C4-2B (cell line): Measurements from ENCODE around the gene ACMSD.

Experiments used
- H3K27ac ChIP-seq: fragments of 450-650 bp; 2 replicates; pipeline ENCODE4 v1.5.1; 2017
- ZFX ChIP-seq: fragments of 450-650 bp; IDR thresholded peaks from 2 replicates; pipeline ENCODE4 v1.6.1; 2017
- TF ChIP-seq, protein P1 (sequence below): fragments of 450-650 bp; conservative IDR thresholded peaks from 2 replicates; pipeline ENCODE4 v1.5.1; 2017; ENCODE audit warnings: mild to moderate bottlenecking

Gene ACMSD

DNA sequence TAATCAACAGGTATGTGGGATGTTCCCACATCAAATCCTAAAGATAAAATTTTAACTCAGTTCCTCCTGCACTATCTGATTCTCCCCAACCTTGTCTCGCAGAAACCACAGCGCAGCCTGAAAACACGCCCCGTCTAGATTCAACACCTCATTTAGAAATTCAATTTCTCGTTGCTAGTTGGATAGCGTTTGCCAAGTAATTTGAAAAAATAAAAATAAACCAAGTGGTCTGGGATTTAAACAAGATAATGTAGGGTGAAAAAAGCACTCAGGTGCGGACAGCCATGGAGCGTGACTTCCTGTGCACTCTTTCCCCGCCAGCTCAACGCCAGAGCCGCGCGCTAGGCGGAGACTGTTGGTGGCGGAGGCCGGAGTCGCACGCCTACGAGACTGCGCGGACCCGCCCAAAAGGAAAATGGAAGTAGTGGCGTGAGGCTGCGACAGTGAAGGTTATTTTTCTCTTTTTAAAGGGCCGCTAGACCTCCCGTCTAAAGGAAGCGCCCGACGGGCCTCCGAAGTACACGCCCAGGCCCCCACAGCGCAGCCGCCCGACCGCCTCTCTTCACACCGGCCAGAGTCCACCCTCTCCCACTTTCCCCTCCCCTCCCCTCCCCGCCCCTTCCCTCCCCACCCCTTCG, 79.6 kb downstream of the ACMSD start:
- no peak for TF ChIP-seq ZFX
- TF ChIP-seq, protein P1, sequence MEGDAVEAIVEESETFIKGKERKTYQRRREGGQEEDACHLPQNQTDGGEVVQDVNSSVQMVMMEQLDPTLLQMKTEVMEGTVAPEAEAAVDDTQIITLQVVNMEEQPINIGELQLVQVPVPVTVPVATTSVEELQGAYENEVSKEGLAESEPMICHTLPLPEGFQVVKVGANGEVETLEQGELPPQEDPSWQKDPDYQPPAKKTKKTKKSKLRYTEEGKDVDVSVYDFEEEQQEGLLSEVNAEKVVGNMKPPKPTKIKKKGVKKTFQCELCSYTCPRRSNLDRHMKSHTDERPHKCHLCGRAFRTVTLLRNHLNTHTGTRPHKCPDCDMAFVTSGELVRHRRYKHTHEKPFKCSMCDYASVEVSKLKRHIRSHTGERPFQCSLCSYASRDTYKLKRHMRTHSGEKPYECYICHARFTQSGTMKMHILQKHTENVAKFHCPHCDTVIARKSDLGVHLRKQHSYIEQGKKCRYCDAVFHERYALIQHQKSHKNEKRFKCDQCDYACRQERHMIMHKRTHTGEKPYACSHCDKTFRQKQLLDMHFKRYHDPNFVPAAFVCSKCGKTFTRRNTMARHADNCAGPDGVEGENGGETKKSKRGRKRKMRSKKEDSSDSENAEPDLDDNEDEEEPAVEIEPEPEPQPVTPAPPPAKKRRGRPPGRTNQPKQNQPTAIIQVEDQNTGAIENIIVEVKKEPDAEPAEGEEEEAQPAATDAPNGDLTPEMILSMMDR: no peak; the same call in 1 of the 2 replicates

DNA sequence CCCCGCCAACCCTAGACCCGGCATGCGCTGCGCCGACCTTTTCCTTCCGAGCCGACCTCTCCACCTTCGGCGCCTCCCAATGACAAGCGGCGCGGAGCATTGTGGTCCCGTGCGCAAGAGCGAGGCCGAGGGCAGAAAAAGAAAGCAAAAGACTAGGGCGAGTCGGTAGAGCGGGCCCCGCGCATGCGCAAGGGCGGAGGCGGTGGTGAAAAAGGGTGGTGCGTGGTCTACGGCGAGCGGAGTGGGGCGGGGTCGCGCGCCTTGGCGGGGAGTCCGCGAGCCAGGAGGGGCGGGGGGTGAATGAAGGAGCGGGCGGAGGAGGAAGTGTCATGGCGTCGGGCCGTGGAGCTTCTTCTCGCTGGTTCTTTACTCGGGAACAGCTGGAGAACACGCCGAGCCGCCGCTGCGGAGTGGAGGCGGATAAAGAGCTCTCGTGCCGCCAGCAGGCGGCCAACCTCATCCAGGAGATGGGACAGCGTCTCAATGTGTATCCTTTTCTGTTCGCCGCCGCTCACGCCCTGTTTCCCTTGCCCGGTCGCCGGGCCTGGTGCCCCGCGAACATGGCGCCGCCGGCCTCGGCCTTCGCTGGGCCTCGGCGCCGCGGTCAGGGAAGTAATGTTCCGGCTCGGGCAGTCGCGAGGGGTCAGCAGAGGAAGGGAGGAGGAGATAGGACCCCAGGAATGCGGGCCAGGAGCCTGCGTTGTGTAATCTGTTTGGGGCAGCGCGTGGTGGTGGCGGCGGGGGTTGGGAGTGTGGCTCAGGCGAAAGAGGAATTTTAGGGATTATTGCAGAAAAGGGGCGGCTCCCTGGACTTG, 80.3 kb downstream of the ACMSD start, which contains the start of gene CCNT2:
CCNT2 (plus strand) TSS at position 297 of the 815 bp plus-strand sequence; CDS start at position 330, 33 bp downstream.
- peak within 1 kb of the TSS; percentile 96 for H3K27ac ChIP-seq
- TF ChIP-seq, protein P1: no peak
- peak; percentile 93 for TF ChIP-seq ZFX

More for the DNA sequence above, 79.6 kb downstream of the ACMSD start:
- H3K27ac ChIP-seq: peak overlapping the region; percentile 96

DNA sequence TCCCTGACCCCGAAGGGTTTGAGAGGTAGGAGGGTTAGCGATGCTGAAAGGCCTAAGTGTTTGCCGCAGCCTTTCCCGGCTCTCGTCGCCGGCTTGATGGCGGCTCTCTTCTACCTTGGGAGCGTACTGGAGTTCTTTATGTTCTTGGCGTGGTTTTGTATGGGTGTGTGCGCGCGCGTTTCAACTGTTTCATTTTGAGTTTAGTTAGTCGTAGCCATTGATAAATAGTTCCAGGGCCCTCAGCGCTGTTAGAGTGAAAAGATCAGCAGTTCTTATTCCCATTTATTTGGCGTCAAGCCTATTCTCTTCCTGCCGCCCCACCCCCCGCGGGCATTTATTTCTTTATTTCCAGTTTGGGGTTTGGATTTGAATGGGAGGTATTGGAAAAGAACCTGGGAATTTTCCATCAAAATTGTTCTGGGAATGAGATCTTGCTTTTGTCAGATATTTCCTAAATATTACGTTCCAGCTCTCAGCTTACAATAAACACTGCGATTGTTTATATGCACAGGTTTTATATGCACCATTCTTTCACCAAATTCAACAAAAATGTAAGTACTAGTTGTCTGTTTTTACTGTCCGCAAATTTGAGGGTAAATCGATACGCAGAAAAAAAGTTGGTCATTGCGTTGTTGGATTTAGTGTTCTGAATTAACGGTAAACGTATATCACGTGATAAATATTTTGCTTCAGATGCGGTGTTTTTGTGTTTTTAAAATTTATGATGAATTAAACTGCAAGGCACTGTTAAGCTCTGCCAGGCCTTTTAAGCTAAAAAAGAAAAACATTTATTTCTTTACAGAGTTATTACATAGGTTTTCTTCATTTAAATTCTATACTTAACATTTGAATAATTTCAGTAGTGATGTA, 81.2 kb downstream of the ACMSD start:
- peak overlapping the region; percentile 96 for H3K27ac ChIP-seq
- no peak; the same call in 1 of the 2 replicates for TF ChIP-seq ZFX

DNA sequence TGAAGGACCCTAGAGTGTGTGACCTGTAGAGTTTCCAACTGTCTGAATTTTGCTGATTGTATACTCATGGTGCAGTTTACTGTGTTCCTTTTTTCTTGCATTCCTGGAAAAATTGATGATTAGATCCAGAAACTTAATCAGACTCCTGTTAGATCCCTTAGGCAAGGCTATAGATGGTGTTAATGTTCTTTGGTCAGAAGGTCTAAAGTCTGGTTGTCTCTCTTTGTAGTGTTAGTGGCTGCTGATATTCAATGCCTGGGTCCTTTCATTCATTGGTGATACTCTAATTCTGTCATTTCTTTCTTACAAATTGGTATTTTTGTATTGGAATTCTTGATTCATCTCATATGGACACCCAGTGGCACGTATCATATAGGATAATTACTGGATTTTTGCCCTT, 86.5 kb downstream of the ACMSD start:
- TF ChIP-seq ZFX: no peak
- TF ChIP-seq, protein P1: no peak
- no peak overlapping the region for H3K27ac ChIP-seq

DNA sequence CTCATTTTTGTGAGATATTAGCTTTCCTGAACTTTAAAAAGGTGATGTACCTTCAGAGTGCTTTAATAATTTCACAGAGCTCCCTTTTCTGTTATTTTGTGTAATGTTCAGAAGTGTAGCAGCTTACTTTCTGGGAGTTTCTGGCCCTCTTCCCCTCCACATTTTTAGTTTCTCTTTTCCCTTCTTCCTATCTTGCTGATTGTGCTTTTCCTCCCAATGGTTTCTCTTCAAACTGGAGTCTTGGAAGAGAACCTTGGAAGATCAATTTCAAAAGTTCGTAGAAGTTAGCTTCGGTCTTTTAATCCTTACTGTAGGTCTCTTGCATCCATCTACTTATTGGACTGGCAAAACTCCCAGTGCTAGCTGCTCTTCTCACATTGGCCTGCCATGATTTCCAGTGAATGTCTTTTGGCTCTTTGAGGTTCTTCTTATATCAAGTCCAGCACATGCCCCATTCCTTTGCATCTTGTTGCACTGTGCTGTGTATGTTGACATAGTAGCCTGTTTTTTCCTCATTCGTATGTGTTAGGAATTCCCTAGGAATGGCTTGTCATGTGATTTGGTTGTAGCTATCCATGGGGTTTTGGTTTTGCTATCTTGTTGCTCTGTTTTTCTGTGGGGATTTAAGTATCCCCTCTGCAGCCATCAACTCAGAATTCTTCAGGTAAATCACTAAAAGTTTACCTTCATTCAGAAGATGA, 88.0 kb downstream of the ACMSD start:
- TF ChIP-seq, protein P1: no peak
- no peak for TF ChIP-seq ZFX
- H3K27ac ChIP-seq: no peak overlapping the region

DNA sequence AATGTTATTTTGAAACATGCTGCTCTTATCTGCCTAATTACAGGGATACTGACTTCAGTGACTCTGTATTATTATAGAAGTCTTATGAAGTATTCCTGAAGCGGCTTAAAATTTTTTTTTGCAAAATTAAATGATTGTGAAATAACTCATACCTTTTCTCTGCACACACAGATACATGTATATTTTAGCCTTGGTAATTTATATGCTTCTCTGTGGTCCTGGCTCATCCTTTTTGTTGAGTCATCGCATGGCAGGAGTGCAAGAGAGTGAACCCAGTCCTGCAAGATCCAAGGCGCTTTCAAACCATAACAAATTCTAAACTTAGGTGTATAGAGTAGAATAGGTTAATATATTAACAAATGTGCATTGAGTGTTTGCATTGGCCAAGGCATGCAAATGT, 88.8 kb downstream of the ACMSD start:
- TF ChIP-seq, protein P1: no peak
- TF ChIP-seq ZFX: no peak
- no peak overlapping the region for H3K27ac ChIP-seq

DNA sequence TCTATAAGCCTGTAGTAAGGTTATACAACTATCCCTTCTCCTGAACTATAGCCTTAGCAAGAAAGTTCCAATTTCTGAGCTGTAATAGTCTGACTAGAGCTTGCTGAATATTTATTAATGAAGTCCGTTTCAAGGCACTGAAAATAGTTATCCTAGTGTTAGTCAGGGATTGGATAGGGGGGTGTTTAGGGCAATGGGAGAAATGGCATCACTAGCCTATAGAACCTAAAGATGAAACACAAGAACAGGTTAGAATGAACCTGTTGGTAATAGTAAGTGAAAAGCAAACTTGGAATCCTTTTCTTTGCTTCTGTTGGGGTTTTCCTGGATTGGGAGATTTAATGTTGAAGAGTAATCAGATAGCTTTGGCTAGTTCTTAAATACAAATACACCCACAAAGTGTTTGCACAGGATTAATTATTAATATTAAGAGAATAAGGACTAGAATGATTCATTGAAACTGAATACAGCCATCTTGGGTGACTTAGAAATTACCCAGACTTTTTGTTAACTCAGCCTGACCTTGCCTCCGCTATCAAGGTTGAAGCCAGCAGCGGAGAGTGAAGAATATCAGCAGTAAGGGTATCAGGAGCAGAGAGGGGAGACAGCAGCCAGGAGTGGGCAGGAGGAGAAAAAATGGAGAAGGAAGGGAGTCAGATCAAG, 94.6 kb downstream of the ACMSD start:
- TF ChIP-seq ZFX: no peak
- TF ChIP-seq, protein P1: no peak
- no peak overlapping the region for H3K27ac ChIP-seq
